Cardiac fibroblast (primary cell): ENCODE results near the gene THEM5.
"Not testable (repeated sequence)": the region's sequence is repeated elsewhere in the genome, so short reads cannot be mapped to it uniquely, and the experiment has no call there.

Experiments
- DNase-seq, 2 donors: peaks; one replicate each; pipeline versions ENCODE4 v3.0.0 to v3.0.0-alpha.2; 2010; ENCODE audit warnings: low read depth in 2 of 2
- H3K4me3 ChIP-seq, 2 donors: replicated peaks in 1 of 2; 1 replicate in 1 of 2; 2 replicates in 1 of 2; pipeline ENCODE4 v1.5.1; 2011; ENCODE audit warnings: low read depth in 2 of 2, low read length in 2 of 2, mild to moderate bottlenecking in 2 of 2, moderate library complexity in 1 of 2
- TF ChIP-seq, protein P1 (sequence below): IDR thresholded peaks from one replicate; pipeline ENCODE4 v1.5.1; 2011; ENCODE audit warnings: low read depth, mild to moderate bottlenecking, low read length, inconsistent platforms

The THEM5 gene, protein sequence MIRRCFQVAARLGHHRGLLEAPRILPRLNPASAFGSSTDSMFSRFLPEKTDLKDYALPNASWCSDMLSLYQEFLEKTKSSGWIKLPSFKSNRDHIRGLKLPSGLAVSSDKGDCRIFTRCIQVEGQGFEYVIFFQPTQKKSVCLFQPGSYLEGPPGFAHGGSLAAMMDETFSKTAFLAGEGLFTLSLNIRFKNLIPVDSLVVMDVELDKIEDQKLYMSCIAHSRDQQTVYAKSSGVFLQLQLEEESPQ

DNA sequence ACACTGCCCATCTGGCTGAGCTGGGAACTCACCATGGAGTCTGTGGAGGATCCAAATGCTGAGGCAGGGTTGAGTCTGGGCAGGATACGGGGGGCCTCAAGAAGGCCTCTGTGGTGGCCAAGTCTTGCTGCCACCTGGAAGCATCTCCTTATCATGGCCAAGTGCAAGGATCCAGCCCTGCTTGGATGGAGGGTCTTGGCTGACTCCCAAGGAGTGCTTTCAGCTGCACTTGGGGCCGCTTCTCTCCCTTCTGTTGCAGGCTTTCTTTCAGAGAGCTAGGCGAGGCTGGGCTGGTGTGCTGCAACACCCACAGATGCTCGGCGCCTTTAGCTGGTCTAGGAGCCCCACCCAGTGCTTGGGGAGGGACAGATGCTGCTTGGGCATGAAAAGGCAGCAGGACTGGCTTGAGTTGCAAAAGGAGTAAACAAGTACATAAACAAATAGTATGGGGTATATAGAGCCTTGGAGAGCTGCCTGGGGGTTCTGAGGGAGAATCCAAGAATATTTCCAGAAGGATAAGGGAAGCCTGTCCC lies at the start of gene THEM5:
Gene THEM5, minus strand, starts transcription at position 302 of the 533 bp plus-strand sequence. Its CDS starts 147 bp downstream, at position 155.
- DNase-seq, result no peak
- TF ChIP-seq, protein P1, sequence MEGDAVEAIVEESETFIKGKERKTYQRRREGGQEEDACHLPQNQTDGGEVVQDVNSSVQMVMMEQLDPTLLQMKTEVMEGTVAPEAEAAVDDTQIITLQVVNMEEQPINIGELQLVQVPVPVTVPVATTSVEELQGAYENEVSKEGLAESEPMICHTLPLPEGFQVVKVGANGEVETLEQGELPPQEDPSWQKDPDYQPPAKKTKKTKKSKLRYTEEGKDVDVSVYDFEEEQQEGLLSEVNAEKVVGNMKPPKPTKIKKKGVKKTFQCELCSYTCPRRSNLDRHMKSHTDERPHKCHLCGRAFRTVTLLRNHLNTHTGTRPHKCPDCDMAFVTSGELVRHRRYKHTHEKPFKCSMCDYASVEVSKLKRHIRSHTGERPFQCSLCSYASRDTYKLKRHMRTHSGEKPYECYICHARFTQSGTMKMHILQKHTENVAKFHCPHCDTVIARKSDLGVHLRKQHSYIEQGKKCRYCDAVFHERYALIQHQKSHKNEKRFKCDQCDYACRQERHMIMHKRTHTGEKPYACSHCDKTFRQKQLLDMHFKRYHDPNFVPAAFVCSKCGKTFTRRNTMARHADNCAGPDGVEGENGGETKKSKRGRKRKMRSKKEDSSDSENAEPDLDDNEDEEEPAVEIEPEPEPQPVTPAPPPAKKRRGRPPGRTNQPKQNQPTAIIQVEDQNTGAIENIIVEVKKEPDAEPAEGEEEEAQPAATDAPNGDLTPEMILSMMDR, result no peak
- H3K4me3 ChIP-seq, result no peak within 1 kb of the TSS

DNA sequence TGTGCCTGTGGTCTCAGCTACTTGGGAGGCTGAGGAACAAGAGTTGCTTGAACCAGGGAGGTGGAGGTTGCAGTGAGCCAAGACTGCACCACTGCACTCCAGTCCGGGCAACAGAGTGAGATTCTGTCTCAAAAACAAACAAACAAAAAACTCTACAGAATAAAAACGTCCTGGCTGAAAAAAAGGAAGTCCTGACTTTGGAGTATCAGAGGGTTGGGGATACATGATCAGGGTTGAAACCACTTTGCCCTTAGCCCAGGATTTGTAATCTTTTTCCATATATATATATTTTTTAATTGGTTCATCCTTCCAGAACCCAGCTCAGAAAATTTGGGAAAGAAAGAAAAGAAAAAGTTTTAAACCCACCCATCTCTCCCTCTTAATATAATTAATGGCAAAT lies 49.3 kb upstream of the THEM5 start:
- no peak for DNase-seq
- TF ChIP-seq, protein P1, result no peak
- H3K4me3 ChIP-seq, result no peak overlapping the region

DNA sequence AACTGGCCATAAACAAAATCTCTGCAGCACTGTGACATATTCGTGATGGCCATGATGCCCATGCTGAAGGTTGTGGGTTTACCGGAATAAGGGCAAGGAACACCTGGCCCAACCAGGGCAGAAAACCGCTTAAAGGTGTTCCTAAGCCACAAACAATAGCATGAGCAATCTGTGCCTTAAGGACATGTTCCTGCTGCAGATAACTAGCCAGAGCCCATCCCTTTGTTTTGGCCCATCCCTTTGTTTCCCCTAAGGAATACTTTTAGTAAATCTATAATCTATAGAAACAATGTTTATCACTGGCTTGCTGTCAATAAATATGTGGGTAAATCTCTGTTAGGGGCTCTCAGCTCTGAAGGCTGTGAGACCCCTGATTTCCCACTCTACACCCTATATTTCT lies 47.3 kb upstream of the THEM5 start:
- not testable (repeated sequence) for DNase-seq

DNA sequence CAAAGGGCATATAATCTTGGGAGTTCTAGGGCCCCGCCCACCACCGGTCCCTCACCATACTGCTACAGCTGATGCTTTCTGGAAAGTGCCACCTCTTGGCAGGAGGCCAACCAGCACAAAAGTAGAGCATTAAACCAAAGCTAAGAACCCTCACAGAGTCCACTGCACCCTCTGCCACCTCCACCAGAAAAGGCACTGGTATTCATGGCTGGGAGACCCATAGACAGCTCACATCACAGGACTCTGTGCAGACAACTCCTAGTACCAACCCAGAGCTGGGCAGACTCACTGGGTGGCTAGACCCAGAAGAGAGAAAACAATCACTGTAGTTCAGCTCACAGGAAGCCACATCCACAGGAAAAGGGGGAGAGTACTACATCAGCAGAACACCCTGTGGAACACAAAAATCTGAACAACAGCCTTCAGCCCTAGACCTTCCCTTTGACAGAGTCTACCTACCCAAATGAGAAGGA lies 45.0 kb upstream of the THEM5 start:
- TF ChIP-seq, protein P1, result no peak

More for the DNA sequence above, 47.3 kb upstream of the THEM5 start:
- H3K4me3 ChIP-seq, result not testable (repeated sequence)

DNA sequence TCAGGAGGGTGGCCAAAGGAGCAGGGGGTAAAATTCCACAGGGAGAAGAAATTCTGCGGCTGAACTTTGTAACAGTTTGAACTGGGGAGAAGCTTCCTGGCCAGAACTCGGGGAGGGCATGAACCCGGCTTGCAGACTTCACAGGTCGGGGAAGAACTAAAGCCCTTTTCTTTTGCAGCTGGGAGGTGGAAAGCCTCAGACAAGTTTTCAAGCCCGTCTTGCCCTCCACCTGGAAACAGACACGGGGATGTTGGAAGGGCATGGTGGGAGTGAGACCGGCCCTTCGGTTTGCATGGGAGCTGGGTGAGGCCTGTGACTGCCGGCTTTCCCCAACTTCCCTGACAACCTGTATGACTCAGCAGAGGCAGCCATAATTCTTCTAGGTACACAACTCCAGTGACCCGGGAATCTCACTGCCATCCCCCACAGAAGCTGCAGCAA lies 44.5 kb upstream of the THEM5 start:
- no peak overlapping the region for H3K4me3 ChIP-seq
- TF ChIP-seq, protein P1, result no peak
- DNase-seq, result no peak

More for the DNA sequence above, 45.0 kb upstream of the THEM5 start:
- DNase-seq, result peak in 1 of 2 donors; percentile 6
- no peak overlapping the region for H3K4me3 ChIP-seq

DNA sequence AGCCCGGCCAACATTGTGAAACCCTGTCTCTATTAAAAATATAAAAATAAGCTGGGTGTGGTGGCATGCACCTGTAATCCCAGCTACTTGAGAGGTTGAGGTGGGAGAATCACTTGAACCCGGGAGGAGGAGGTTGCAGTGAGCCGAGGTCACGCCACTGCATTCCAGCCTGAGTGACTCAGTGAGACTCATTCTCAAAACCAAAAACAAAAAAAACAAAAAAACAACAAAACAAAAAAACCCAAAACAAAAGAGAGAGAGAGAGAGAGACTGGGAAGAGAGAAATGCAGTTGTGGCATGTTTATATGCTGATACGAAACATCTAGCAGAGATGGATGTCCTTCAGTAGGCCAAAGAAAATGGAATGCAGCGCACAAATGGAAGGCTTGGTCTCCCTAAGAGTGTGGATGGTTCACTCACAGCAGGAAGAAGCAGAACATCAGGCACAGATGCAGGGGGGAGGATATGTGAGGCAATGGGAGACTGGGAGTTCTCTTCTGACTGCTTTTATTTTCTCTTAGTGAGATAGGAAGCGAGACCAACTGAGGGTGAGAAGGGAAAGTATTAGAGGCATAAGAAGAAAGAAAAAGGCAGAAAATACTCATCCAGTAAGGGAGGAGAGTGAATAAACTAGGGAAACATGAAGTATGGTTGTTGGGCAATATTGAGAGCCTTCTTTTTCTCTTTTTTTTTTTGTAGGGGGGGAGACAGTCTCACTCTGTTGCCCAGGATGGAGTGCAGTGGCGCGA lies 39.8 kb upstream of the THEM5 start:
- TF ChIP-seq, protein P1, result no peak
- H3K4me3 ChIP-seq, result no peak overlapping the region
- peak; percentile 12 to 69 for DNase-seq

DNA sequence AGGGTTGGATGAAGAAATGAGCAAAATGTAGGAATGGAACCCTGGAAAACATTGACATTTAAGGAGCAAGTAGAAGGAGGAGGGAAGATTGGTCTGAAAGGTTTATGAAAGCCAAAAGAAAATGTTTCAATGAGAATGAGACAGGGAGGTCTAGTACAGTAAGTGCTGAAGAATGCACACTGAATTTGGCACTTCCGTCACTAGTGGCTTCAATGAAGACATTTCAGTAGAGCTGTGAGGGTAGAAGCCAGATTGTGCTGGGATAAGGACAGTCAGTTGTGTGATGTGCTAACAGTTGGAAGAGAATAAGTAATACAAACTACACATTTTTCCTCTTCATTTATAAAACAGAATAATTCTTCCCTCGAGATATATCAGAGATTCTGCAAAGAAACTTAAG lies 38.7 kb upstream of the THEM5 start:
- TF ChIP-seq, protein P1, result no peak
- no peak overlapping the region for H3K4me3 ChIP-seq
- DNase-seq, result peak; percentile 54 to 90
